Left ventricle myocardium superior (tissue), 1 donor: Measurements from ENCODE around the gene ASXL1. TPM values are rescaled to one million over a fixed set of nuclear protein-coding genes. Genes with fewer than 3 reads are reported as not detected.
"Not testable (repeated sequence)": the region's sequence is repeated elsewhere in the genome, so short reads cannot be mapped to it uniquely, and the experiment has no call there.

Experiments used
- ATAC-seq: fragments of 200-7000 bp; cut with Tn5 transposase; one replicate; pipeline ENCODE4 v1.9.1; 2020; ENCODE audit warnings: mild to moderate bottlenecking, moderate library complexity
- DNase-seq: peaks from one replicate; pipeline ENCODE4 v3.0.0-alpha.2; 2020
- intact Hi-C: fragments of 100-400 bp; cut with micrococcal nuclease; formaldehyde crosslinking; loops from one replicate; pipeline ENCODE4 v1.11.0; 2022
- total RNA-seq: library from RNA; stranded (reverse); fragmentation: NEBNext Ultra II Directional; extraction: Animal tissue kit (Norgen Biotek cat#: 25700); gene quantifications from one replicate; pipeline ENCODE4 v1.2.1, GENCODE V29; 2021
- donor health status: DM: no; HTN: yes; CAD: no; lungs with severe emphysema.

Gene ASXL1
- total RNA-seq, 1 donor from 2014 or later, result 25.7 TPM

GRCh38 chr20:32358632-32358882, 426 bp downstream of the ASXL1 start:
- no peak for DNase-seq
- ATAC-seq, result no peak
- intact Hi-C loops, result no loop called here

- ATAC-seq (peak; percentile 52), DNase-seq (peak; percentile 85)
- intact Hi-C loops, result no loop called here
These were observed 927 bp downstream of the ASXL1 start for GRCh38 chr20:32358883-32359632.

- intact Hi-C loops, result no loop called here
- no peak for ATAC-seq
These were observed 1.7 kb downstream of the ASXL1 start for GRCh38 chr20:32359633-32360332.

GRCh38 chr20:32360333-32360634, 2.2 kb downstream of the ASXL1 start:
- ATAC-seq (no peak), DNase-seq (no peak)
- intact Hi-C loops, result no loop called here

More at GRCh38 chr20:32359633-32360332, 1.7 kb downstream of the ASXL1 start:
- DNase-seq, result no peak

GRCh38 chr20:32362901-32363364, 4.8 kb downstream of the ASXL1 start:
- intact Hi-C loops, result no loop called here
- ATAC-seq (no peak), DNase-seq (no peak)

- no peak for ATAC-seq
- DNase-seq, result no peak
- intact Hi-C loops, result no loop called here
These were observed 5.4 kb downstream of the ASXL1 start for GRCh38 chr20:32363492-32363891.

- DNase-seq, result no peak
- peak; percentile 16 for ATAC-seq
- intact Hi-C loops, result no loop called here
These were observed 6.5 kb downstream of the ASXL1 start for GRCh38 chr20:32364554-32365208.

- ATAC-seq, result no peak
- intact Hi-C loops, result no loop called here
- DNase-seq, result no peak
These were observed 7.4 kb downstream of the ASXL1 start for GRCh38 chr20:32365564-32365963.

- intact Hi-C loops, result no loop called here
- DNase-seq (no peak), ATAC-seq (no peak)
These were observed 8.2 kb downstream of the ASXL1 start for GRCh38 chr20:32366380-32366779.

GRCh38 chr20:32368323-32368722, 10.2 kb downstream of the ASXL1 start:
- ATAC-seq (no peak), DNase-seq (no peak)
- intact Hi-C loops, result no loop called here

GRCh38 chr20:32368925-32369324, 10.8 kb downstream of the ASXL1 start:
- intact Hi-C loops, result no loop called here
- no peak for ATAC-seq
- DNase-seq, result no peak

- DNase-seq (no peak), ATAC-seq (no peak)
- intact Hi-C loops, result no loop called here
These were observed 12.8 kb downstream of the ASXL1 start for GRCh38 chr20:32370897-32371296.

GRCh38 chr20:32378461-32378860, 20.3 kb downstream of the ASXL1 start:
- DNase-seq (no peak), ATAC-seq (no peak)
- intact Hi-C loops, result no loop called here

- intact Hi-C loops, ATAC-seq, DNase-seq: not testable (repeated sequence)
These were observed 21.9 kb downstream of the ASXL1 start for GRCh38 chr20:32380037-32380436.

GRCh38 chr20:32380745-32381144, 22.6 kb downstream of the ASXL1 start:
- intact Hi-C loops, result no loop called here
- ATAC-seq (no peak), DNase-seq (no peak)

- no peak for DNase-seq
- no peak for ATAC-seq
- intact Hi-C loops, result no loop called here
These were observed 24.2 kb downstream of the ASXL1 start for GRCh38 chr20:32382102-32382950.

GRCh38 chr20:32383441-32383840, 25.3 kb downstream of the ASXL1 start:
- intact Hi-C loops, result not testable (repeated sequence)

GRCh38 chr20:32385541-32385940, 27.4 kb downstream of the ASXL1 start:
- no peak for DNase-seq
- ATAC-seq, result no peak
- intact Hi-C loops, result no loop called here

More at GRCh38 chr20:32383441-32383840, 25.3 kb downstream of the ASXL1 start:
- ATAC-seq, DNase-seq: not testable (repeated sequence)

- ATAC-seq, result no peak
- intact Hi-C loops, result no loop called here
- DNase-seq, result no peak
These were observed 28.0 kb downstream of the ASXL1 start for GRCh38 chr20:32386091-32386490.

- ATAC-seq, result no peak
These were observed 29.1 kb downstream of the ASXL1 start for GRCh38 chr20:32387252-32387651.

More at GRCh38 chr20:32387252-32387651, 29.1 kb downstream of the ASXL1 start:
- no peak for DNase-seq
- intact Hi-C loops, result no loop called here
